Ascending aorta (tissue), 2 donors: ENCODE measurements around the gene LRRC41. TPM values are rescaled to one million over a fixed set of nuclear protein-coding genes. Genes with fewer than 3 reads are reported as not detected.
A peak's percentile ranks its signal among the peaks of the same experiment; 100 is the strongest.

ENCODE experiments used
- DNase-seq, 2 donors: peaks; one replicate each; pipeline ENCODE4 v3.0.0-alpha.2; 2019; ENCODE audit warnings: low spot score in 2 of 2
- H3K27ac ChIP-seq, 2 donors: fragments of 200-600 bp; sonication (generic); one replicate each; pipeline ENCODE4 v1.5.1; 2016 to 2017; ENCODE audit warnings: mild to moderate bottlenecking in 1 of 2
- H3K27me3 ChIP-seq: fragments of 200-600 bp; sonication (generic); one replicate; pipeline ENCODE4 v1.5.1; 2017
- H3K36me3 ChIP-seq, 2 donors: fragments of 200-600 bp; sonication (generic); one replicate each; pipeline ENCODE4 v1.5.1; 2016
- H3K4me1 ChIP-seq, 2 donors: fragments of 200-600 bp; sonication (generic); one replicate each; pipeline ENCODE4 v1.5.1; 2016 to 2017; ENCODE audit warnings: mild to moderate bottlenecking in 1 of 2
- H3K4me3 ChIP-seq, 2 donors: fragments of 200-600 bp; sonication (generic); one replicate each; pipeline ENCODE4 v1.5.1; 2016 to 2017; ENCODE audit warnings: mild to moderate bottlenecking in 1 of 2
- H3K9me3 ChIP-seq, 2 donors: fragments of 200-600 bp; sonication (generic); one replicate each; pipeline ENCODE4 v1.5.1; 2016
- intact Hi-C: fragments of 100-400 bp; cut with DNase I; formaldehyde crosslinking; loops from one replicate; pipeline ENCODE4 v1.15.1; 2023
- total RNA-seq: library from RNA; depleted of rRNA; stranded (reverse); fragments of >200 nt; gene quantifications from one replicate; pipeline ENCODE4 v1.1.0, GENCODE V29; 2016
- TF ChIP-seq, protein P1 (sequence below), 3 experiments: fragments of 200-600 bp in 2 of 3; fragments of 450-650 bp in 1 of 3; sonication (generic) in 2 of 3; IDR thresholded peaks; one replicate each; pipeline ENCODE4 v1.5.1; 2016 to 2019; ENCODE audit warnings: antibody characterized with exemption in 3 of 3, mild to moderate bottlenecking in 1 of 3, moderate library complexity in 1 of 3

Gene LRRC41
- total RNA-seq, 1 donor from 2014 or later = 102 TPM

GRCh38 chr1:46343351-46343695 is 39.9 kb upstream of the LRRC41 start:
- H3K4me1 ChIP-seq = peaks cover 0 to 12% of the 10 kb centered on the region in 2 donors
- intact Hi-C loops = loop anchor here (5.0 to 10.0 kb wide), 2 partner anchors 211 to 309 kb away; partner anchors contain the start of gene PIK3R3
- no peak overlapping the region for H3K4me3 ChIP-seq
- H3K27me3 ChIP-seq = no peaks in the 10 kb centered on the region
- no peaks in the 10 kb centered on the region for H3K9me3 ChIP-seq
- peaks cover 19 to 42% of the 10 kb centered on the region in 2 donors for H3K36me3 ChIP-seq
- no peak for DNase-seq
- TF ChIP-seq, protein P1, sequence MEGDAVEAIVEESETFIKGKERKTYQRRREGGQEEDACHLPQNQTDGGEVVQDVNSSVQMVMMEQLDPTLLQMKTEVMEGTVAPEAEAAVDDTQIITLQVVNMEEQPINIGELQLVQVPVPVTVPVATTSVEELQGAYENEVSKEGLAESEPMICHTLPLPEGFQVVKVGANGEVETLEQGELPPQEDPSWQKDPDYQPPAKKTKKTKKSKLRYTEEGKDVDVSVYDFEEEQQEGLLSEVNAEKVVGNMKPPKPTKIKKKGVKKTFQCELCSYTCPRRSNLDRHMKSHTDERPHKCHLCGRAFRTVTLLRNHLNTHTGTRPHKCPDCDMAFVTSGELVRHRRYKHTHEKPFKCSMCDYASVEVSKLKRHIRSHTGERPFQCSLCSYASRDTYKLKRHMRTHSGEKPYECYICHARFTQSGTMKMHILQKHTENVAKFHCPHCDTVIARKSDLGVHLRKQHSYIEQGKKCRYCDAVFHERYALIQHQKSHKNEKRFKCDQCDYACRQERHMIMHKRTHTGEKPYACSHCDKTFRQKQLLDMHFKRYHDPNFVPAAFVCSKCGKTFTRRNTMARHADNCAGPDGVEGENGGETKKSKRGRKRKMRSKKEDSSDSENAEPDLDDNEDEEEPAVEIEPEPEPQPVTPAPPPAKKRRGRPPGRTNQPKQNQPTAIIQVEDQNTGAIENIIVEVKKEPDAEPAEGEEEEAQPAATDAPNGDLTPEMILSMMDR (IDR thresholded peaks at IDR 0.05) = no peak
- H3K27ac ChIP-seq = no peak overlapping the region

GRCh38 chr1:46342677-46343350 is 39.4 kb upstream of the LRRC41 start:
- H3K4me1 ChIP-seq = peaks cover 0 to 12% of the 10 kb centered on the region in 2 donors
- TF ChIP-seq, protein P1 (IDR thresholded peaks at IDR 0.05) = no peak
- H3K27me3 ChIP-seq = no peaks in the 10 kb centered on the region
- no peaks in the 10 kb centered on the region for H3K9me3 ChIP-seq
- no peak for DNase-seq
- intact Hi-C loops = loop anchor here (5.0 to 10.0 kb wide), 2 partner anchors 211 to 308 kb away; partner anchors contain the start of gene PIK3R3
- peaks cover 19 to 42% of the 10 kb centered on the region in 2 donors for H3K36me3 ChIP-seq
- H3K4me3 ChIP-seq = no peak overlapping the region
- H3K27ac ChIP-seq = peak overlapping the region; percentile 98 to 99

DNA sequence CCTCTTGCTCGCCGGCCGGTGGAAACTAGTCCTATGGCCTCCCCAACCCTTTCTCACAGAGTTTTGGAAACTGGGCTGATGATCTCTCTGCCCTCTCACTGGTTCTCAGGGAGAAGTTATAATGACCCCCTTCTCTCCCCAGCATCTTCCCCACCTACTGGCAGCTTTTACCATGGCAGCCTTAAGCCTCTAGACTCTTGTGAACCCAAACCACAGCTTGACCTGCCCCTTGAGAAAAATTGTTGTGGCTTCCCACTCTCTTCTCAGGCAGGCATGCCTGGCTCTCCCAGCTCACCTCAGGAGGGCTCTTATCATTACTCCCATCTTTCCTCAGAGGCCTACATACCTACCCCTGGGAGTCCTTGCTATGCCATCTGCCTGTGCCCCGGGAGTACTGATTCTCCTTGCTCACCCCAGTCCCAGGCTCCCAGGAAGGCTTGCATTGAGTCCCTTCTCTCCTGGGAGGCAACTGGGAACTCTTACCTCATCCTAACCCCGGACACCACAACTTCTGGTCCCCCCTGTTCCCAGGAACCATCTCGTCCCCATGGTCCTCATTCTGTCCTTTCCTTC is 38.8 kb upstream of the LRRC41 start:
- Histone ChIP-seq H3K9me3 (no peaks in the 10 kb centered on the region), H3K4me1 (peaks cover 0 to 12% of the 10 kb centered on the region in 2 donors), H3K27ac (peak overlapping the region; percentile 98 to 99), H3K36me3 (peaks cover 18 to 36% of the 10 kb centered on the region in 2 donors), H3K4me3 (no peak overlapping the region), H3K27me3 (no peaks in the 10 kb centered on the region)
- intact Hi-C loops = loop anchor here (5.0 to 10.0 kb wide), 2 partner anchors 210 to 307 kb away; partner anchors contain the start of gene PIK3R3
- TF ChIP-seq, protein P1 (IDR thresholded peaks at IDR 0.05) = peak; percentile 4 to 21 (median 9)
- DNase-seq = no peak

- intact Hi-C loops = loop anchor here (1.0 to 10.0 kb wide), 3 partner anchors 94 to 307 kb away; partner anchors contain the start of genes PIK3R3 and RAD54L
- TF ChIP-seq, protein P1 (IDR thresholded peaks at IDR 0.05) = no peak
- no peaks in the 10 kb centered on the region for H3K9me3 ChIP-seq
- peak in 1 of 2 donors; percentile 64 for DNase-seq
- peaks cover 11 to 29% of the 10 kb centered on the region in 2 donors for H3K36me3 ChIP-seq
- H3K4me3 ChIP-seq = peak overlapping the region; percentile 64 to 87
- H3K4me1 ChIP-seq = peaks cover 0 to 12% of the 10 kb centered on the region in 2 donors
- peak overlapping the region; percentile 98 to 99 for H3K27ac ChIP-seq
- no peaks in the 10 kb centered on the region for H3K27me3 ChIP-seq
Observed at GRCh38 chr1:46341222-46342083, 38.0 kb upstream of the LRRC41 start.
